ENCODE results near the gene DUS1L. TPM values are rescaled to one million over a fixed set of nuclear protein-coding genes. Genes with fewer than 3 reads are reported as not detected.

The DUS1L gene
- total and polyA plus RNA-seq, 8 donors = 63.2 to 286 (median 116) TPM

DNA sequence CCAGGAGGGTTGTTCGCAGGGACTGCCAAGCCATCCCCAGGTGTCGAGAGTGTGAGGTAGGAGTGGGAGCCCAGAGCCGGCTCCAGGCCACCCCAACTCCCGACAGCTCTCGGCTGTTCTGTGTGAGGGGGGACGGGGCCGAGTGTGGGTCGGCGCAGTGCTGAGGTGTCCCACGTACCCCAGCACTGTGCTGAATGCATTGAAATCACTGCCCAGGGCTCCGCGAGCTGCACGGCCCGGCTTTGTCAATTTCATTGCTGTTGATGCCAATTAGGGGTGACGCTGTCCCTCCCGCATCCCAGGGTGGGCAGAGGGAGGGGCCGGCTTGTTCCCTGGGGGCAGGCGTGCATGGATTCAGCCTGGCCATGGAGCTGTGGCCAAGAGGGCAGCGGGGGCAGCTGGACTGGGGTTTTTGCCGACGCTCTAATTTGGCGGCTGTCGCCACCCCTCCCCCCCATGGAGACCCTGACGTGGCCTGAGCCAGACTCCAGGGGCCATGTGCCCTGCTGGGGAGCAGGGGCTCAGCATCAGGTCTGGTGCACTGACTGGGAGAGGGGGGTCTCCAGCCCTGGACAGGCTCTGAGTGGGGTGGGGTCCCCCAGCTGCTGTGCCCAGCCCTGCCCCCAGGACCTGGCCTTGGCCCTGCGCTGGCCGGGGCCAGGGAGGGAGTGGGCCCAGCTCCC, 57.2 kb downstream of the DUS1L start:
- peaks cover 0 to 40% (median 27%) of the 10 kb centered on the region in 4 donors for H3K36me3 ChIP-seq
- H3K27ac ChIP-seq = no peak overlapping the region
- TF ChIP-seq POLR2AphosphoS5 (IDR thresholded peaks at IDR 0.05) = no peak
- TF ChIP-seq POLR2A (IDR thresholded peaks at IDR 0.05) = no peak
- TF ChIP-seq EP300 (IDR thresholded peaks at IDR 0.05) = no peak
- TF ChIP-seq, protein P1, sequence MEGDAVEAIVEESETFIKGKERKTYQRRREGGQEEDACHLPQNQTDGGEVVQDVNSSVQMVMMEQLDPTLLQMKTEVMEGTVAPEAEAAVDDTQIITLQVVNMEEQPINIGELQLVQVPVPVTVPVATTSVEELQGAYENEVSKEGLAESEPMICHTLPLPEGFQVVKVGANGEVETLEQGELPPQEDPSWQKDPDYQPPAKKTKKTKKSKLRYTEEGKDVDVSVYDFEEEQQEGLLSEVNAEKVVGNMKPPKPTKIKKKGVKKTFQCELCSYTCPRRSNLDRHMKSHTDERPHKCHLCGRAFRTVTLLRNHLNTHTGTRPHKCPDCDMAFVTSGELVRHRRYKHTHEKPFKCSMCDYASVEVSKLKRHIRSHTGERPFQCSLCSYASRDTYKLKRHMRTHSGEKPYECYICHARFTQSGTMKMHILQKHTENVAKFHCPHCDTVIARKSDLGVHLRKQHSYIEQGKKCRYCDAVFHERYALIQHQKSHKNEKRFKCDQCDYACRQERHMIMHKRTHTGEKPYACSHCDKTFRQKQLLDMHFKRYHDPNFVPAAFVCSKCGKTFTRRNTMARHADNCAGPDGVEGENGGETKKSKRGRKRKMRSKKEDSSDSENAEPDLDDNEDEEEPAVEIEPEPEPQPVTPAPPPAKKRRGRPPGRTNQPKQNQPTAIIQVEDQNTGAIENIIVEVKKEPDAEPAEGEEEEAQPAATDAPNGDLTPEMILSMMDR (IDR thresholded peaks at IDR 0.05) = no peak
- peaks cover 3 to 32% (median 16%) of the 10 kb centered on the region in 4 donors for H3K4me1 ChIP-seq
- H3K27me3 ChIP-seq = no peaks in the 10 kb centered on the region
- H3K4me3 ChIP-seq = no peak overlapping the region
- 87 to 94% (median 93%) methylated on average over 17 to 26 of the region's 26 CpGs for WGBS, 5 donors
- no peak for DNase-seq
- intact Hi-C loops (cut with DNase I; ENCODE audit: low total_unique reads) = no loop called here
- H3K9me3 ChIP-seq = no peaks in the 10 kb centered on the region

Other genes starting within 250 kb of the DUS1L start
- gene MCRIP1, start 232.5 kb downstream of the DUS1L start, total RNA-seq = 100 to 1,000 TPM in 1 of 5 donors, 10 to 100 TPM in 4; 23.7 to 150 (median 51.0) TPM
- gene MCRIP1, start 232.5 kb downstream of the DUS1L start, polyA plus RNA-seq = 100 to 1,000 TPM; 104 to 144 (median 114) TPM
- gene PPP1R27, start 230.8 kb downstream of the DUS1L start, total RNA-seq = not detected
- gene PPP1R27, start 230.8 kb downstream of the DUS1L start, polyA plus RNA-seq = 1 to 10 TPM in 1 of 3 donors, under 1 TPM in 1, not detected in 1; 0.58 to 2.0 TPM
- 1,000 to 10,000 TPM in 2 of 5 donors, 100 to 1,000 TPM in 3; 401 to 1,308 (median 815) TPM for gene P4HB, start 205.3 kb downstream of the DUS1L start, total RNA-seq
- gene P4HB, start 205.3 kb downstream of the DUS1L start, polyA plus RNA-seq = 100 to 1,000 TPM; 426 to 709 (median 528) TPM
- gene ARHGDIA, start 194.5 kb downstream of the DUS1L start, total RNA-seq = 100 to 1,000 TPM in 3 of 5 donors, 10 to 100 TPM in 2; 57.1 to 435 (median 117) TPM
- gene ARHGDIA, start 194.5 kb downstream of the DUS1L start, polyA plus RNA-seq = 100 to 1,000 TPM; 154 to 240 (median 212) TPM
- gene ALYREF, start 174.2 kb downstream of the DUS1L start, total RNA-seq = 100 to 1,000 TPM in 2 of 5 donors, 10 to 100 TPM in 2, 1 to 10 TPM in 1; 5.8 to 224 (median 90.1) TPM
- 10 to 100 TPM; 33.6 to 42.3 (median 36.8) TPM for gene ALYREF, start 174.2 kb downstream of the DUS1L start, polyA plus RNA-seq
- 100 to 1,000 TPM in 3 of 5 donors, 10 to 100 TPM in 2; 49.8 to 141 (median 108) TPM for gene ANAPC11, start 174.1 kb downstream of the DUS1L start, total RNA-seq
- gene ANAPC11, start 174.1 kb downstream of the DUS1L start, polyA plus RNA-seq = 100 to 1,000 TPM; 231 to 276 (median 257) TPM
- gene NPB, start 163.6 kb downstream of the DUS1L start, total RNA-seq = 1 to 10 TPM in 2 of 5 donors, not detected in 3; 1.4 to 2.0 TPM
- under 1 TPM in 2 of 3 donors, not detected in 1; 0.83 to 0.93 TPM for gene NPB, start 163.6 kb downstream of the DUS1L start, polyA plus RNA-seq
- gene PCYT2, start 154.4 kb downstream of the DUS1L start, total RNA-seq = 100 to 1,000 TPM in 2 of 5 donors, 10 to 100 TPM in 3; 17.5 to 119 (median 27.2) TPM
- gene PCYT2, start 154.4 kb downstream of the DUS1L start, polyA plus RNA-seq = 10 to 100 TPM; 39.7 to 51.7 (median 42.8) TPM
- 100 to 1,000 TPM in 1 of 5 donors, 10 to 100 TPM in 4; 22.8 to 128 (median 56.0) TPM for gene SIRT7, start 147.6 kb downstream of the DUS1L start, total RNA-seq
- 10 to 100 TPM; 18.2 to 46.9 (median 44.1) TPM for gene SIRT7, start 147.6 kb downstream of the DUS1L start, polyA plus RNA-seq
- 10 to 100 TPM in 4 of 5 donors, 1 to 10 TPM in 1; 2.3 to 30.4 (median 20.3) TPM for gene MAFG, start 138.1 kb downstream of the DUS1L start, total RNA-seq
- gene MAFG, start 138.1 kb downstream of the DUS1L start, polyA plus RNA-seq = 1 to 10 TPM; 7.2 to 8.9 (median 8.1) TPM
- gene PYCR1, start 128.5 kb downstream of the DUS1L start, total RNA-seq = 10 to 100 TPM in 3 of 5 donors, 1 to 10 TPM in 1, not detected in 1; 8.9 to 28.8 (median 15.7) TPM
- 10 to 100 TPM; 20.0 to 73.8 (median 47.4) TPM for gene PYCR1, start 128.5 kb downstream of the DUS1L start, polyA plus RNA-seq
- gene MYADML2, start 118.6 kb downstream of the DUS1L start, total RNA-seq = not detected
- gene MYADML2, start 118.6 kb downstream of the DUS1L start, polyA plus RNA-seq = not detected
- 1 to 10 TPM in 1 of 5 donors, under 1 TPM in 1, not detected in 3; 0.58 to 1.5 TPM for gene NOTUM, start 104.6 kb downstream of the DUS1L start, total RNA-seq
- 1 to 10 TPM in 1 of 3 donors, under 1 TPM in 2; 0.37 to 3.8 (median 0.46) TPM for gene NOTUM, start 104.6 kb downstream of the DUS1L start, polyA plus RNA-seq
- 100 to 1,000 TPM in 1 of 5 donors, 10 to 100 TPM in 4; 11.7 to 143 (median 34.8) TPM for gene ASPSCR1, start 88.2 kb downstream of the DUS1L start, total RNA-seq
- 10 to 100 TPM; 56.9 to 82.0 (median 60.8) TPM for gene ASPSCR1, start 88.2 kb downstream of the DUS1L start, polyA plus RNA-seq
- gene CENPX, start 42.9 kb downstream of the DUS1L start, total RNA-seq = 100 to 1,000 TPM in 2 of 5 donors, 10 to 100 TPM in 3; 22.0 to 213 (median 53.1) TPM
- 100 to 1,000 TPM; 142 to 231 (median 215) TPM for gene CENPX, start 42.9 kb downstream of the DUS1L start, polyA plus RNA-seq
- 100 to 1,000 TPM in 1 of 5 donors, 10 to 100 TPM in 3, 1 to 10 TPM in 1; 8.3 to 171 (median 42.9) TPM for gene LRRC45, start 42.5 kb downstream of the DUS1L start, total RNA-seq
- 10 to 100 TPM; 12.7 to 21.1 (median 20.9) TPM for gene LRRC45, start 42.5 kb downstream of the DUS1L start, polyA plus RNA-seq
- gene RAC3, start 34.1 kb downstream of the DUS1L start, total RNA-seq = 10 to 100 TPM in 1 of 5 donors, 1 to 10 TPM in 3, not detected in 1; 1.2 to 11.6 (median 2.5) TPM
- 10 to 100 TPM; 13.1 to 24.8 (median 16.2) TPM for gene RAC3, start 34.1 kb downstream of the DUS1L start, polyA plus RNA-seq
- 100 to 1,000 TPM in 2 of 5 donors, 10 to 100 TPM in 3; 11.1 to 461 (median 100.0) TPM for gene DCXR, start 28.1 kb downstream of the DUS1L start, total RNA-seq
- 100 to 1,000 TPM; 352 to 403 (median 396) TPM for gene DCXR, start 28.1 kb downstream of the DUS1L start, polyA plus RNA-seq
- gene RFNG, start 14.0 kb downstream of the DUS1L start, total RNA-seq = 10 to 100 TPM; 12.5 to 66.5 (median 28.3) TPM
- gene RFNG, start 14.0 kb downstream of the DUS1L start, polyA plus RNA-seq = 10 to 100 TPM; 22.5 to 55.2 (median 26.0) TPM
- 100 to 1,000 TPM in 1 of 5 donors, 10 to 100 TPM in 4; 28.0 to 329 (median 86.4) TPM for gene GPS1, start 13.9 kb downstream of the DUS1L start, total RNA-seq
- gene GPS1, start 13.9 kb downstream of the DUS1L start, polyA plus RNA-seq = 100 to 1,000 TPM; 103 to 139 (median 129) TPM
- 100 to 1,000 TPM in 3 of 5 donors, 10 to 100 TPM in 2; 22.8 to 268 (median 175) TPM for gene FASN, start 32.4 kb upstream of the DUS1L start, total RNA-seq
- 10 to 100 TPM; 36.0 to 97.8 (median 53.3) TPM for gene FASN, start 32.4 kb upstream of the DUS1L start, polyA plus RNA-seq
- 100 to 1,000 TPM in 1 of 5 donors, 10 to 100 TPM in 4; 43.9 to 166 (median 90.6) TPM for gene CCDC57, start 147.0 kb upstream of the DUS1L start, total RNA-seq
- 10 to 100 TPM; 50.9 to 75.5 (median 72.5) TPM for gene CCDC57, start 147.0 kb upstream of the DUS1L start, polyA plus RNA-seq
- 10 to 100 TPM; 29.2 to 87.9 (median 53.3) TPM for gene SLC16A3, start 163.2 kb upstream of the DUS1L start, total RNA-seq
- 10 to 100 TPM in 2 of 3 donors, 1 to 10 TPM in 1; 4.9 to 39.8 (median 20.4) TPM for gene SLC16A3, start 163.2 kb upstream of the DUS1L start, polyA plus RNA-seq
- gene CSNK1D, start 207.9 kb upstream of the DUS1L start, total RNA-seq = 100 to 1,000 TPM in 4 of 5 donors, 10 to 100 TPM in 1; 58.0 to 180 (median 140) TPM
- 10 to 100 TPM; 55.9 to 66.7 (median 65.4) TPM for gene CSNK1D, start 207.9 kb upstream of the DUS1L start, polyA plus RNA-seq

Data from stomach (tissue), 9 donors.